HepG2 (cell line): Measurements from ENCODE around the gene CCL27. TPM values are rescaled to one million over a fixed set of nuclear protein-coding genes. Genes with fewer than 3 reads are reported as not detected.

ENCODE experiments used
- ATM ChIP-seq: fragments of 450-650 bp; IDR thresholded peaks from 2 replicates; pipeline ENCODE4 v1.7.1; 2017; ENCODE audit warnings: mild to moderate bottlenecking, borderline replicate concordance
- BORCS8-MEF2B ChIP-seq: sonication (generic); formaldehyde crosslinking; IDR thresholded peaks from 2 replicates; pipeline ENCODE4 v1.8.0; 2022; ENCODE audit warnings: mild to moderate bottlenecking, missing genetic modification reagents
- ELF1 ChIP-seq: sonication (generic); formaldehyde crosslinking; IDR thresholded peaks from 2 replicates; pipeline ENCODE4 v1.4.0; 2020; ENCODE audit warnings: missing genetic modification reagents
- HNF4G ChIP-seq, 2 experiments: sonication (generic) in 1 of 2; formaldehyde crosslinking in 1 of 2; IDR thresholded peaks; 2 replicates each; pipeline versions ENCODE4 v1.4.0 to v1.6.1; 2011 to 2020; ENCODE audit warnings: borderline replicate concordance in 2 of 2, low read depth in 2 of 2, mild to moderate bottlenecking in 2 of 2, low read length in 1 of 2, missing genetic modification reagents in 1 of 2, moderate library complexity in 1 of 2
- HOMEZ ChIP-seq: IDR thresholded peaks from 2 replicates; pipeline ENCODE4 v1.6.1; 2016; ENCODE audit warnings: low read depth
- MEIS2 ChIP-seq: sonication (generic); formaldehyde crosslinking; IDR thresholded peaks from 2 replicates; pipeline ENCODE4 v1.9.0; 2021; ENCODE audit warnings: mild to moderate bottlenecking, missing genetic modification reagents
- NFYB ChIP-seq: sonication (generic); formaldehyde crosslinking; IDR thresholded peaks from 2 replicates; pipeline ENCODE4 v1.4.0; 2020; ENCODE audit warnings: missing genetic modification reagents
- PBX2 ChIP-seq: IDR thresholded peaks from 2 replicates; pipeline ENCODE4 v1.6.1; 2016; ENCODE audit warnings: control low read depth
- RBFOX2 ChIP-seq: fragments of 200-400 bp; formaldehyde crosslinking; IDR thresholded peaks from 2 replicates; pipeline ENCODE4 v1.6.1; 2017; ENCODE audit warnings: low read depth, mild to moderate bottlenecking, low read length
- SIN3B ChIP-seq: fragments of 150-350 bp; IDR thresholded peaks from 2 replicates; pipeline ENCODE4 v1.6.1; 2014; ENCODE audit warnings: low read length
- SIX4 ChIP-seq: sonication (generic); formaldehyde crosslinking; IDR thresholded peaks from 2 replicates; pipeline ENCODE4 v1.4.0; 2020; ENCODE audit warnings: missing genetic modification reagents
- TSC22D2 ChIP-seq: sonication (generic); formaldehyde crosslinking; IDR thresholded peaks from 2 replicates; pipeline ENCODE4 v1.5.1; 2020; ENCODE audit warnings: missing genetic modification reagents, mild to moderate bottlenecking, borderline replicate concordance
- ZHX1 ChIP-seq: sonication (generic); formaldehyde crosslinking; IDR thresholded peaks from 2 replicates; pipeline ENCODE4 v1.8.1; 2022; ENCODE audit warnings: low read depth, mild to moderate bottlenecking, missing genetic modification reagents
- ZIK1 ChIP-seq: sonication (generic); formaldehyde crosslinking; IDR thresholded peaks from 2 replicates; pipeline ENCODE4 v1.5.0; 2020; ENCODE audit warnings: mild to moderate bottlenecking, low read depth, missing genetic modification reagents, borderline replicate concordance
- ZNF160 ChIP-seq: sonication (generic); formaldehyde crosslinking; IDR thresholded peaks from 2 replicates; pipeline ENCODE4 v1.8.0; 2022; ENCODE audit warnings: mild to moderate bottlenecking, inconsistent platforms, missing genetic modification reagents
- ZNF18 ChIP-seq: sonication (generic); formaldehyde crosslinking; IDR thresholded peaks from 2 replicates; pipeline ENCODE4 v1.8.0; 2022; ENCODE audit warnings: mild to moderate bottlenecking, missing genetic modification reagents; ENCODE audit not compliant: insufficient replicate concordance
- ZNF253 ChIP-seq: sonication (generic); formaldehyde crosslinking; IDR thresholded peaks from 2 replicates; pipeline ENCODE4 v1.8.0; 2022; ENCODE audit warnings: mild to moderate bottlenecking, missing genetic modification reagents, borderline replicate concordance
- ZNF282 ChIP-seq: fragments of 450-650 bp; IDR thresholded peaks from 2 replicates; pipeline ENCODE4 v1.6.1; 2018; ENCODE audit not compliant: partially characterized antibody
- ZNF530 ChIP-seq: sonication (generic); formaldehyde crosslinking; IDR thresholded peaks from 2 replicates; pipeline ENCODE4 v1.5.0; 2020; ENCODE audit warnings: low read depth, mild to moderate bottlenecking, missing genetic modification reagents
- ZNF557 ChIP-seq: sonication (generic); formaldehyde crosslinking; IDR thresholded peaks from 2 replicates; pipeline ENCODE4 v1.4.0; 2020; ENCODE audit warnings: missing genetic modification reagents
- ZNF652 ChIP-seq: IDR thresholded peaks from 2 replicates; pipeline ENCODE4 v1.6.1; 2016; ENCODE audit warnings: low read depth, borderline replicate concordance
- ZNF670 ChIP-seq: sonication (generic); formaldehyde crosslinking; IDR thresholded peaks from 2 replicates; pipeline ENCODE4 v1.8.0; 2022; ENCODE audit warnings: mild to moderate bottlenecking, missing genetic modification reagents, borderline replicate concordance
- ZNF773 ChIP-seq: sonication (generic); formaldehyde crosslinking; IDR thresholded peaks from 2 replicates; pipeline ENCODE4 v1.4.0; 2020; ENCODE audit warnings: missing genetic modification reagents, borderline replicate concordance
- polyA plus RNA-seq, 8 experiments: library from polyadenylated mRNA; depleted of rRNA in 3 of 8; stranded (reverse) in 7 of 8; unstranded in 1 of 8; fragments of >200 nt; fragmentation: Illumina TruSeq in 4 of 8; extraction: Trizol in 4 of 8; gene quantifications; 2 replicates each; pipeline versions ENCODE4 v1.2.1 to v1.2.3, GENCODE V29; 2011 to 2016; ENCODE audit warnings: low read depth in 4 of 8, missing spikeins in 1 of 8, mixed read lengths in 1 of 8; ENCODE audit not compliant: insufficient read depth in 1 of 8
- total RNA-seq, 5 experiments: library from RNA; depleted of rRNA; stranded (reverse); fragments of >200 nt; fragmentation: Illumina TruSeq; extraction: Trizol; gene quantifications; 2 replicates each; pipeline ENCODE4 v1.2.3, GENCODE V29; 2016; ENCODE audit warnings: low read depth in 1 of 5

Gene CCL27
- total and polyA plus RNA-seq, 2 of the 13 experiments (the other 11 are each of a cell fraction or from before 2014, with no cell fraction given) = not detected

GRCh38 chr9:34637356-34638137 lies 24.9 kb downstream of the CCL27 start, which contains the start of gene SIGMAR1 (continued):
- TF ChIP-seq ZHX1 (CRISPR knock-in tag) (no peak; the same call in 1 of the 2 replicates), RBFOX2 (peak; percentile 94), MEIS2 (CRISPR knock-in tag) (no peak), ELF1 (CRISPR knock-in tag) (peak; percentile 84), BORCS8-MEF2B (CRISPR knock-in tag) (peak; percentile 82), ZNF557 (CRISPR knock-in tag) (no peak), ATM (no peak), ZNF670 (CRISPR knock-in tag) (peak; percentile 84; the same call in 1 of the 2 replicates), ZNF282 (no peak), ZNF530 (CRISPR knock-in tag) (no peak), SIX4 (CRISPR knock-in tag) (no peak), HOMEZ (CRISPR knock-in tag) (peak; percentile 62; the same call in 1 of the 2 replicates), TSC22D2 (CRISPR knock-in tag) (peak; percentile 57; the same call in 1 of the 2 replicates), ZIK1 (CRISPR knock-in tag) (peak; percentile 81), ZNF18 (CRISPR knock-in tag) (peak; percentile 88), ZNF253 (CRISPR knock-in tag) (peak; percentile 7; the same call in 1 of the 2 replicates), ZNF160 (CRISPR knock-in tag) (peak; percentile 50; the same call in 1 of the 2 replicates), NFYB (CRISPR knock-in tag) (peak; percentile 89), SIN3B (no peak), HNF4G (IDR thresholded peaks at IDR 0.05; ENCODE audit: borderline replicate concordance, low read depth, low read length) (no peak), HNF4G (CRISPR knock-in tag; IDR thresholded peaks at IDR 0.05; ENCODE audit: borderline replicate concordance, low read depth) (peak; percentile 71; the same call in 1 of the 2 replicates), ZNF773 (peak; percentile 62; the same call in 1 of the 2 replicates), ZNF652 (no peak), PBX2 (CRISPR knock-in tag) (no peak)
